HEK293 (cell line): ENCODE data around the gene ZCCHC8.
A peak's percentile ranks its signal among the peaks of the same experiment; 100 is the strongest.
"Not testable (repeated sequence)": the region's sequence is repeated elsewhere in the genome, so short reads cannot be mapped to it uniquely, and the experiment has no call there.

Experiments used
- CTCF ChIA-PET: fragments of 350-600 bp; formaldehyde crosslinking; extraction: SDS; loops from one replicate; lab custom pipeline; 2021; ENCODE audit warnings: antibody characterized with exemption; lab: Yijun Ruan, JAX
- POLR2A ChIA-PET: fragments of 300-600 bp; formaldehyde crosslinking; extraction: SDS; loops from one replicate; lab custom pipeline; 2020; ENCODE audit warnings: antibody characterized with exemption, inconsistent platforms; lab: Yijun Ruan, JAX
- H3K27ac ChIP-seq: fragments of 200-500 bp; sonication (Bioruptor generic); 2 replicates; pipeline ENCODE4 v1.5.1; 2014; ENCODE audit warnings: low read depth, low read length, control low read depth, inconsistent platforms; ENCODE audit errors: extremely low read depth
- H3K36me3 ChIP-seq, 2 experiments: fragments of 200-500 bp in 1 of 2; sonication (Bioruptor generic) in 1 of 2; 1 replicate in 1 of 2; 2 replicates in 1 of 2; pipeline ENCODE4 v1.5.1; 2014 to 2017; ENCODE audit warnings: inconsistent platforms in 2 of 2, low read length in 2 of 2; ENCODE audit not compliant: control insufficient read depth in 2 of 2, insufficient read depth in 1 of 2
- H3K4me1 ChIP-seq: fragments of 200-500 bp; sonication (Bioruptor generic); 2 replicates; pipeline ENCODE4 v1.5.1; 2014; ENCODE audit warnings: mild to moderate bottlenecking, low read length, inconsistent platforms; ENCODE audit not compliant: control insufficient read depth, insufficient read depth
- H3K4me3 ChIP-seq: 2 replicates; pipeline ENCODE4 v1.5.1; 2011; ENCODE audit warnings: low read depth, mild to moderate bottlenecking, control low read depth, low read length, moderate library complexity
- H3K9me3 ChIP-seq: fragments of 200-500 bp; sonication (Bioruptor generic); 2 replicates; pipeline ENCODE4 v1.5.1; 2014; ENCODE audit warnings: low read depth, low read length, inconsistent platforms; ENCODE audit not compliant: control insufficient read depth, insufficient read depth
- KLF1 ChIP-seq: fragments of 450-650 bp; formaldehyde crosslinking; IDR thresholded peaks from 2 replicates; pipeline ENCODE4 v1.5.1; 2016; ENCODE audit warnings: missing biosample characterization, missing genetic modification characterization
- ZBTB17 ChIP-seq: fragments of 450-650 bp; formaldehyde crosslinking; IDR thresholded peaks from 2 replicates; pipeline ENCODE4 v1.5.1; 2016; ENCODE audit warnings: missing biosample characterization, missing genetic modification characterization
- ZBTB20 ChIP-seq: fragments of 450-650 bp; formaldehyde crosslinking; IDR thresholded peaks from 2 replicates; pipeline ENCODE4 v1.5.1; 2016; ENCODE audit warnings: missing biosample characterization, missing genetic modification characterization
- ZBTB21 ChIP-seq: fragments of 450-650 bp; formaldehyde crosslinking; IDR thresholded peaks from 2 replicates; pipeline ENCODE4 v1.5.1; 2017; ENCODE audit warnings: missing biosample characterization, missing genetic modification characterization
- ZFHX2 ChIP-seq: fragments of 450-650 bp; formaldehyde crosslinking; conservative IDR thresholded peaks from 2 replicates; pipeline ENCODE4 v1.5.1; 2016; ENCODE audit warnings: missing biosample characterization, missing genetic modification characterization
- ZNF121 ChIP-seq: fragments of 450-650 bp; formaldehyde crosslinking; IDR thresholded peaks from 2 replicates; pipeline ENCODE4 v1.5.1; 2016; ENCODE audit warnings: missing biosample characterization, missing genetic modification characterization
- ZNF184 ChIP-seq: fragments of 450-650 bp; IDR thresholded peaks from 2 replicates; pipeline ENCODE4 v1.5.1; 2018; ENCODE audit warnings: missing biosample characterization, mild to moderate bottlenecking, missing genetic modification characterization
- ZNF214 ChIP-seq: fragments of 450-650 bp; formaldehyde crosslinking; IDR thresholded peaks from 2 replicates; pipeline ENCODE4 v1.5.1; 2017; ENCODE audit warnings: missing biosample characterization, mild to moderate bottlenecking, missing genetic modification characterization, borderline replicate concordance
- ZNF223 ChIP-seq: fragments of 450-650 bp; formaldehyde crosslinking; IDR thresholded peaks from 2 replicates; pipeline ENCODE4 v1.5.1; 2016; ENCODE audit warnings: missing biosample characterization, missing genetic modification characterization
- ZNF514 ChIP-seq: fragments of 450-650 bp; formaldehyde crosslinking; IDR thresholded peaks from 2 replicates; pipeline ENCODE4 v1.5.1; 2016; ENCODE audit warnings: missing biosample characterization, missing genetic modification characterization
- ZNF548 ChIP-seq: fragments of 450-650 bp; formaldehyde crosslinking; IDR thresholded peaks from 2 replicates; pipeline ENCODE4 v1.5.1; 2016; ENCODE audit warnings: missing biosample characterization, missing genetic modification characterization
- ZNF600 ChIP-seq: fragments of 450-650 bp; formaldehyde crosslinking; IDR thresholded peaks from 2 replicates; pipeline ENCODE4 v1.5.1; 2016; ENCODE audit warnings: missing biosample characterization, missing genetic modification characterization
- ZNF621 ChIP-seq: fragments of 450-650 bp; formaldehyde crosslinking; IDR thresholded peaks from 2 replicates; pipeline ENCODE4 v1.5.1; 2017; ENCODE audit warnings: missing biosample characterization, missing genetic modification characterization
- ZNF629 ChIP-seq: fragments of 450-650 bp; formaldehyde crosslinking; IDR thresholded peaks from 2 replicates; pipeline ENCODE4 v1.5.1; 2017; ENCODE audit warnings: missing biosample characterization, missing genetic modification characterization
- ZNF660 ChIP-seq: fragments of 450-650 bp; IDR thresholded peaks from 2 replicates; pipeline ENCODE4 v1.5.1; 2018; ENCODE audit warnings: missing biosample characterization, mild to moderate bottlenecking, missing genetic modification characterization
- ZNF677 ChIP-seq: fragments of 450-650 bp; IDR thresholded peaks from 2 replicates; pipeline ENCODE4 v1.5.0; 2018; ENCODE audit warnings: missing biosample characterization, mild to moderate bottlenecking, missing genetic modification characterization, moderate library complexity
- ZNF76 ChIP-seq: fragments of 450-650 bp; formaldehyde crosslinking; IDR thresholded peaks from 2 replicates; pipeline ENCODE4; 2016; ENCODE audit warnings: low read depth, missing biosample characterization, missing genetic modification characterization, borderline replicate concordance
- ZNF768 ChIP-seq: fragments of 450-650 bp; formaldehyde crosslinking; IDR thresholded peaks from 2 replicates; pipeline ENCODE4 v1.5.1; 2018; ENCODE audit warnings: missing biosample characterization, mild to moderate bottlenecking, missing genetic modification characterization
- ZNF785 ChIP-seq: fragments of 450-650 bp; formaldehyde crosslinking; IDR thresholded peaks from 2 replicates; pipeline ENCODE4 v1.5.1; 2016; ENCODE audit warnings: missing biosample characterization, missing genetic modification characterization
- ZSCAN23 ChIP-seq: fragments of 450-650 bp; formaldehyde crosslinking; IDR thresholded peaks from 2 replicates; pipeline ENCODE4 v1.5.1; 2016; ENCODE audit warnings: missing biosample characterization, missing genetic modification characterization
- TF ChIP-seq, protein P1 (sequence below): fragments of 450-650 bp; formaldehyde crosslinking; IDR thresholded peaks from 2 replicates; pipeline ENCODE4 v1.5.1; 2016; ENCODE audit warnings: missing biosample characterization, missing genetic modification characterization, borderline replicate concordance
- TF ChIP-seq, protein P2 (sequence below): fragments of 450-650 bp; formaldehyde crosslinking; IDR thresholded peaks from 2 replicates; pipeline ENCODE4 v1.5.1; 2016; ENCODE audit warnings: missing biosample characterization, missing genetic modification characterization
- TF ChIP-seq, protein P3 (sequence below): fragments of 450-650 bp; formaldehyde crosslinking; IDR thresholded peaks from 2 replicates; pipeline ENCODE4 v1.5.1; 2016; ENCODE audit warnings: missing biosample characterization, missing genetic modification characterization
- TF ChIP-seq, protein P4 (sequence below): fragments of 450-650 bp; IDR thresholded peaks from 2 replicates; pipeline ENCODE4 v1.5.1; 2018; ENCODE audit warnings: missing biosample characterization, mild to moderate bottlenecking, missing genetic modification characterization
- TF ChIP-seq, protein P5 (sequence below): fragments of 450-650 bp; formaldehyde crosslinking; IDR thresholded peaks from 2 replicates; pipeline ENCODE4 v1.5.1; 2017; ENCODE audit warnings: missing biosample characterization, missing genetic modification characterization

Gene ZCCHC8

DNA sequence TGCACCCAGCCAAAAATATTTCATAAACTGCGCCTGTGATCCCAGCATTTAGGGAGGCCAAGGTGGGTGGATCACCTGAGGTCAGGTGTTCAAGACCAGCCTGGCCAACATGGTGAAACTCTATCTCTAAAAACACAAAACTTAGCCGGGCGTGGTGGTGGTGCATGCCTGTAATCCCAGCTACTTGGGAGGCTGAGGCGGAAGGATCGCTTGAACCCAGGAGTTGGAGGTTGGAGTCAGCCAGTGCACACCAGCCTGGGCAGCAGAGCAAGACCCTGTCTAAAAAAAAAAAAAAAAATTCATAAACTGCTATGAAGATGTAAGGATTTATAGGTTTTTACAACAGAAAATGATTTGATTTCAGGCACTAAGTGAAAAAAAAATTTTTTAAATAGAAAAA lies 71.7 kb downstream of the ZCCHC8 start:
- H3K4me3 ChIP-seq, H3K27ac ChIP-seq, POLR2A ChIA-PET, H3K4me1 ChIP-seq, H3K36me3 ChIP-seq, H3K9me3 ChIP-seq: not testable (repeated sequence)
- CTCF ChIA-PET, result interaction anchor here (0.7 kb wide), 1 partner anchor 73 kb away, joined by 4 read pairs; no protein-coding TSS in a partner anchor
- TF ChIP-seq ZNF121 (tag by site-specific recombination), result 0 out of 2 replicates have a peak, but pooled peaks have one; percentile 70

DNA sequence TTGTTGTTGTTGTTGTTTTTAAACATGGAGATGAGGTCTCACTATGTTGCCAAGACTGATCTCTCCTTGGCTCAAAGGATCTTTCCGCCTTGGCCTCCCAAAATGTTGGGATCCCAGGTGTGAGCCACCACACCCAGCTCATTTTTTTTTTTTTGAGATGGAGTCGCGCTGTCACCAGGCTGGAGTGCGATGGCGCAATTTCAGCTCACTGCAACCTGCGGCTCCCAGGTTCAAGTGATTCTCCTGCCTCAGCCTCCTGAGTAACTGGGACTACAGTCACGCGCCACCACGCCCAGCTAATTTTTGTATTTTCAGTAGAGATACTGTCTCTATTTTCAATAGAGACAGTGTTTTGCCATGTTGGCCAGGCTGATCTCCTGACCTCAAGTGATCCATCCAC lies 73.3 kb downstream of the ZCCHC8 start:
- ChIA-PET CTCF (interaction anchor here (0.6 to 0.7 kb wide), 4 partner anchors 12 to 339 kb away, joined by 3 to 8 read pairs (median 4); no protein-coding TSS in a partner anchor), POLR2A (interaction anchor here (0.7 to 1.0 kb wide), 2 partner anchors 73 to 707 kb away, joined by 3 to 5 read pairs; partner anchors contain the start of gene ZCCHC8)
- no peak overlapping the region for H3K4me3 ChIP-seq
- no peak for TF ChIP-seq ZFHX2 (tag by site-specific recombination)
- TF ChIP-seq ZNF660, result no peak
- no peak for TF ChIP-seq ZNF214
- TF ChIP-seq, protein P1, sequence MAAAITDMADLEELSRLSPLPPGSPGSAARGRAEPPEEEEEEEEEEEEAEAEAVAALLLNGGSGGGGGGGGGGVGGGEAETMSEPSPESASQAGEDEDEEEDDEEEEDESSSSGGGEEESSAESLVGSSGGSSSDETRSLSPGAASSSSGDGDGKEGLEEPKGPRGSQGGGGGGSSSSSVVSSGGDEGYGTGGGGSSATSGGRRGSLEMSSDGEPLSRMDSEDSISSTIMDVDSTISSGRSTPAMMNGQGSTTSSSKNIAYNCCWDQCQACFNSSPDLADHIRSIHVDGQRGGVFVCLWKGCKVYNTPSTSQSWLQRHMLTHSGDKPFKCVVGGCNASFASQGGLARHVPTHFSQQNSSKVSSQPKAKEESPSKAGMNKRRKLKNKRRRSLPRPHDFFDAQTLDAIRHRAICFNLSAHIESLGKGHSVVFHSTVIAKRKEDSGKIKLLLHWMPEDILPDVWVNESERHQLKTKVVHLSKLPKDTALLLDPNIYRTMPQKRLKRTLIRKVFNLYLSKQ, result no peak
- no peak for TF ChIP-seq ZNF677 (tag by site-specific recombination)
- no peak for TF ChIP-seq ZNF768 (tag by site-specific recombination)
- TF ChIP-seq, protein P2, sequence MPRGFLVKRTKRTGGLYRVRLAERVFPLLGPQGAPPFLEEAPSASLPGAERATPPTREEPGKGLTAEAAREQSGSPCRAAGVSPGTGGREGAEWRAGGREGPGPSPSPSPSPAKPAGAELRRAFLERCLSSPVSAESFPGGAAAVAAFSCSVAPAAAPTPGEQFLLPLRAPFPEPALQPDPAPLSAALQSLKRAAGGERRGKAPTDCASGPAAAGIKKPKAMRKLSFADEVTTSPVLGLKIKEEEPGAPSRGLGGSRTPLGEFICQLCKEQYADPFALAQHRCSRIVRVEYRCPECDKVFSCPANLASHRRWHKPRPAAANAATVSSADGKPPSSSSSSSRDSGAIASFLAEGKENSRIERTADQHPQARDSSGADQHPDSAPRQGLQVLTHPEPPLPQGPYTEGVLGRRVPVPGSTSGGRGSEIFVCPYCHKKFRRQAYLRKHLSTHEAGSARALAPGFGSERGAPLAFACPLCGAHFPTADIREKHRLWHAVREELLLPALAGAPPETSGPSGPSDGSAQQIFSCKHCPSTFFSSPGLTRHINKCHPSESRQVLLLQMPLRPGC (tag by site-specific recombination), result no peak
- TF ChIP-seq ZNF514, result no peak
- TF ChIP-seq, protein P3, sequence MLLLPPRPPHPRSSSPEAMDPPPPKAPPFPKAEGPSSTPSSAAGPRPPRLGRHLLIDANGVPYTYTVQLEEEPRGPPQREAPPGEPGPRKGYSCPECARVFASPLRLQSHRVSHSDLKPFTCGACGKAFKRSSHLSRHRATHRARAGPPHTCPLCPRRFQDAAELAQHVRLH (tag by site-specific recombination), result no peak
- H3K4me1 ChIP-seq, result peaks cover 12% of the 10 kb centered on the region
- no peak overlapping the region for H3K27ac ChIP-seq
- no peaks in the 10 kb centered on the region for H3K36me3 ChIP-seq
- no peaks in the 10 kb centered on the region for H3K9me3 ChIP-seq

DNA sequence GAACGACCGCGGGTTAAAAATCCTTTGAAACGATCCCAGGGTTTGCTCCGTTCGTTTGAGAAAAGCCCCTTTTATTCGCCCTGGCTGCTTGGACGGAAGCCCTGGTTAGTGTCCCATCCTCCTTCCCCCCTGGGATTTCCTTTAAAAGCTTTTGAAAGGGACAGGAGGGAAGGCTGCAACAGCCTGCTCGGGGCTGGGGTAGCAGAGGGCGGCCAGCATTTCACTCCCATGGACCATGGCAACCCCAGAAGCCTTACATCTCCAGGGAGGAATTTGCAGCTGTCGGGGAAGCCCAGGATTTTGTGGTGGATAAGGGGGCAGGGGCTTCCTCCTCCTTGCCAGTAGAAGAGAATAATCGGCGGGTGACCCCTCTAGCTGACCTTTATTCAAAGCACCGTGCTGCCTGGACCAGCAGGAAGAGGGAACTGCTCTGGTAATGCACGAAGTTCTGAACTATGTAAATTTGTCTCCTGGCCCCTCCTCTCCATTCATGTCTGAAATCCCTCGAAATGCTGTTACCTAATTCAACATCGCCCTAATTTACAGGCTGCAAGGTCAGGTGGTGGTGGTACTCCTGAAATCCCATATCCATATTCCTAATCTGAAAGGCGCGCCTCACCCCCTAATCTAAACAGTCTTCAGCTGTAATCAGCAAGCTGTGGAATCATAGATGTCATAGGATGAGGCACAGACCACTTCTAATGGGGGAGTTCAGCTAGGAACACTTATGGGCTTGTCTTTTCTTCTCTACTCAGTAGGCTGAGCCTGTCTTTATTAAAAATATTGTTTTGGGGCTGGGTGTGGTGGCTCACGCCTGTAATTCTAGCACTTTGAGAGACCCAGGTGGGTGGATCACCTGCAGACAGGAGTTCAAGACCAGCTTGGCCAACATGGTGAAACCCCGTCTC lies 77.2 kb downstream of the ZCCHC8 start:
- ChIA-PET CTCF (interaction anchor here (0.6 to 2.5 kb wide), 6 partner anchors 24 to 166 kb away, joined by 3 to 7 read pairs (median 3); no protein-coding TSS in a partner anchor), POLR2A (interaction anchor here (0.6 to 2.3 kb wide), 6 partner anchors 16 to 103 kb away, joined by 3 to 15 read pairs (median 4); partner anchors contain the start of genes KNTC1 and RSRC2)
- no peaks in the 10 kb centered on the region for H3K9me3 ChIP-seq
- H3K36me3 ChIP-seq, result no peaks in the 10 kb centered on the region
- H3K27ac ChIP-seq, result peak overlapping the region; percentile 99
- H3K4me3 ChIP-seq, result peak overlapping the region; percentile 56
- peaks cover 14% of the 10 kb centered on the region for H3K4me1 ChIP-seq
- TF ChIP-seq ZNF223 (tag by site-specific recombination) (peak; percentile 64; the same call in 1 of the 2 replicates), ZNF184 (tag by site-specific recombination) (no peak), ZNF76 (tag by site-specific recombination) (no peak; the same call in 1 of the 2 replicates), ZSCAN23 (tag by site-specific recombination) (no peak), KLF1 (tag by site-specific recombination) (peak; percentile 77), ZBTB21 (tag by site-specific recombination) (peak; percentile 71; the same call in 1 of the 2 replicates), ZNF621 (tag by site-specific recombination) (no peak), ZBTB20 (tag by site-specific recombination) (peak; percentile 93), ZNF785 (tag by site-specific recombination) (no peak), ZNF600 (tag by site-specific recombination) (peak; percentile 91), ZNF548 (tag by site-specific recombination) (no peak), ZNF629 (tag by site-specific recombination) (peak; percentile 89), ZBTB17 (tag by site-specific recombination) (peak; percentile 59)
- TF ChIP-seq, protein P4, sequence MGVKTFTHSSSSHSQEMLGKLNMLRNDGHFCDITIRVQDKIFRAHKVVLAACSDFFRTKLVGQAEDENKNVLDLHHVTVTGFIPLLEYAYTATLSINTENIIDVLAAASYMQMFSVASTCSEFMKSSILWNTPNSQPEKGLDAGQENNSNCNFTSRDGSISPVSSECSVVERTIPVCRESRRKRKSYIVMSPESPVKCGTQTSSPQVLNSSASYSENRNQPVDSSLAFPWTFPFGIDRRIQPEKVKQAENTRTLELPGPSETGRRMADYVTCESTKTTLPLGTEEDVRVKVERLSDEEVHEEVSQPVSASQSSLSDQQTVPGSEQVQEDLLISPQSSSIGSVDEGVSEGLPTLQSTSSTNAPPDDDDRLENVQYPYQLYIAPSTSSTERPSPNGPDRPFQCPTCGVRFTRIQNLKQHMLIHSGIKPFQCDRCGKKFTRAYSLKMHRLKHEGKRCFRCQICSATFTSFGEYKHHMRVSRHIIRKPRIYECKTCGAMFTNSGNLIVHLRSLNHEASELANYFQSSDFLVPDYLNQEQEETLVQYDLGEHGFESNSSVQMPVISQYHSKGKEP (tag by site-specific recombination), result no peak
- TF ChIP-seq, protein P5, sequence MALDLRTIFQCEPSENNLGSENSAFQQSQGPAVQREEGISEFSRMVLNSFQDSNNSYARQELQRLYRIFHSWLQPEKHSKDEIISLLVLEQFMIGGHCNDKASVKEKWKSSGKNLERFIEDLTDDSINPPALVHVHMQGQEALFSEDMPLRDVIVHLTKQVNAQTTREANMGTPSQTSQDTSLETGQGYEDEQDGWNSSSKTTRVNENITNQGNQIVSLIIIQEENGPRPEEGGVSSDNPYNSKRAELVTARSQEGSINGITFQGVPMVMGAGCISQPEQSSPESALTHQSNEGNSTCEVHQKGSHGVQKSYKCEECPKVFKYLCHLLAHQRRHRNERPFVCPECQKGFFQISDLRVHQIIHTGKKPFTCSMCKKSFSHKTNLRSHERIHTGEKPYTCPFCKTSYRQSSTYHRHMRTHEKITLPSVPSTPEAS (tag by site-specific recombination), result no peak
